ENCODE results near the gene SPATA46.

DNA sequence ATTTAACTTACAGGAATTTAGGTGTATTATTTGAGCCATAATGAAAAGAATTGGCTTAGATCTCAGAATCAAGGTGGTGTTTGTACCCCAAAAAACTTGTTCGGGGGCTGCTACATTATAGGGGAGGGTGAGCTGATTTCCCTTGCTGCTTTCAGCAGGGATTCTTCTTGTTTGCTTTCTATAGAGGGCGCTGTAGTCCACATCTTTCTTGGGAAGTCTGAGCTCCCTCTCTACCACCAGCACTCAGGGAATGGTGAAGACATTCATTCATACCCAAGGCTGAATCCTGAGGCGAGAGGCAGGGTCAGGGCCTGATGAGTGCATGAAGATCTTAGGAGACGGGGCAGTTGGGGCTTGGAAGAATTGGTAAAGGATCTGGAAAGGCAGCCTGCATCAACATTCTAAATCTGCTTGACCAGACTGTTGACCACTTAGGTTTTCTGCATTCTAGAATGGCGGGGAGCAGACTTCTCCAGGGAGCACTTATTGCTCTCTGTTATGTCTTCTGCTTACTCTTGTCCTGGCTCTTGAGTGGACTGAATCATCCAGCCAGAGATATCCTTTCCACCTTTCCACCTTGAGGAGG, 18.9 kb downstream of the SPATA46 start:
- TF ChIP-seq, protein P1, sequence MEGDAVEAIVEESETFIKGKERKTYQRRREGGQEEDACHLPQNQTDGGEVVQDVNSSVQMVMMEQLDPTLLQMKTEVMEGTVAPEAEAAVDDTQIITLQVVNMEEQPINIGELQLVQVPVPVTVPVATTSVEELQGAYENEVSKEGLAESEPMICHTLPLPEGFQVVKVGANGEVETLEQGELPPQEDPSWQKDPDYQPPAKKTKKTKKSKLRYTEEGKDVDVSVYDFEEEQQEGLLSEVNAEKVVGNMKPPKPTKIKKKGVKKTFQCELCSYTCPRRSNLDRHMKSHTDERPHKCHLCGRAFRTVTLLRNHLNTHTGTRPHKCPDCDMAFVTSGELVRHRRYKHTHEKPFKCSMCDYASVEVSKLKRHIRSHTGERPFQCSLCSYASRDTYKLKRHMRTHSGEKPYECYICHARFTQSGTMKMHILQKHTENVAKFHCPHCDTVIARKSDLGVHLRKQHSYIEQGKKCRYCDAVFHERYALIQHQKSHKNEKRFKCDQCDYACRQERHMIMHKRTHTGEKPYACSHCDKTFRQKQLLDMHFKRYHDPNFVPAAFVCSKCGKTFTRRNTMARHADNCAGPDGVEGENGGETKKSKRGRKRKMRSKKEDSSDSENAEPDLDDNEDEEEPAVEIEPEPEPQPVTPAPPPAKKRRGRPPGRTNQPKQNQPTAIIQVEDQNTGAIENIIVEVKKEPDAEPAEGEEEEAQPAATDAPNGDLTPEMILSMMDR (IDR thresholded peaks at IDR 0.05; ENCODE audit: insufficient read depth, low read depth, low read length), result peak; percentile 49
- no peak for TF ChIP-seq EZH2 (IDR thresholded peaks at IDR 0.05; ENCODE audit: insufficient read depth, low read length)
